WTC11 (cell line): ENCODE measurements around the gene COL4A1. TPM values are rescaled to one million over a fixed set of nuclear protein-coding genes. Genes with fewer than 3 reads are reported as not detected.

Experiments used
- ATAC-seq: fragments of 200-7000 bp; cut with Tn5 transposase; 2 replicates; pipeline ENCODE4 v1.10.0; 2021; ENCODE audit warnings: mild to moderate bottlenecking, moderate library complexity
- CTCF ChIA-PET: fragments of 300-600 bp; sonication (Branson Sonifier 250); formaldehyde crosslinking; loops from one replicate; lab custom pipeline; 2021; ENCODE audit warnings: antibody characterized with exemption; lab: Charles Lee
- POLR2A ChIA-PET: fragments of 350-600 bp; sonication (Branson Sonifier 250); formaldehyde crosslinking; loops from one replicate; lab custom pipeline; 2021; ENCODE audit warnings: antibody characterized with exemption; lab: Charles Lee
- DNase-seq: peaks from one replicate; pipeline ENCODE4 v3.0.0; 2021; ENCODE audit warnings: low spot score
- H3K27ac Mint-ChIP-seq: 2 replicates; pipeline ENCODE4 v1.8.0; 2021; ENCODE audit warnings: mixed read lengths
- H3K27me3 Mint-ChIP-seq: 2 replicates; pipeline ENCODE4 v1.8.0; 2021; ENCODE audit warnings: low read depth, mild to moderate bottlenecking, moderate library complexity, mixed read lengths
- H3K36me3 Mint-ChIP-seq: 2 replicates; pipeline ENCODE4 v1.8.0; 2021; ENCODE audit warnings: mixed read lengths
- H3K4me1 Mint-ChIP-seq: 2 replicates; pipeline ENCODE4 v1.8.0; 2022; ENCODE audit warnings: mixed read lengths
- H3K4me3 Mint-ChIP-seq: 2 replicates; pipeline ENCODE4 v1.8.0; 2021; ENCODE audit warnings: mild to moderate bottlenecking, moderate library complexity, mixed read lengths
- H3K9me3 Mint-ChIP-seq: 2 replicates; pipeline ENCODE4 v1.8.0; 2021; ENCODE audit warnings: mixed read lengths
- ATF2 ChIP-seq: sonication (generic); formaldehyde crosslinking; IDR thresholded peaks from 2 replicates; pipeline ENCODE4 v1.8.1; 2022; ENCODE audit warnings: low read depth, missing genetic modification reagents, borderline replicate concordance
- ATF6 ChIP-seq: sonication (generic); formaldehyde crosslinking; IDR thresholded peaks from 2 replicates; pipeline ENCODE4 v1.8.1; 2023; ENCODE audit warnings: mild to moderate bottlenecking, missing genetic modification reagents
- E2F1 ChIP-seq: sonication (generic); formaldehyde crosslinking; IDR thresholded peaks from 2 replicates; pipeline ENCODE4 v1.8.0; 2022; ENCODE audit warnings: mild to moderate bottlenecking, missing genetic modification reagents
- ERG ChIP-seq: fragments of 250-450 bp; sonication (Bioruptor Pico); IDR thresholded peaks from 2 replicates; pipeline ENCODE4 v1.8.0; 2021; ENCODE audit warnings: mild to moderate bottlenecking
- GRHL2 ChIP-seq: fragments of 250-450 bp; sonication (Bioruptor Pico); IDR thresholded peaks from 2 replicates; pipeline ENCODE4 v1.8.0; 2022; ENCODE audit warnings: mild to moderate bottlenecking, moderate library complexity; ENCODE audit not compliant: insufficient replicate concordance, severe bottlenecking
- HMGXB4 ChIP-seq: sonication (generic); formaldehyde crosslinking; IDR thresholded peaks from 2 replicates; pipeline ENCODE4 v1.8.1; 2023; ENCODE audit warnings: mild to moderate bottlenecking, moderate library complexity, missing genetic modification reagents
- IRF2 ChIP-seq: sonication (generic); formaldehyde crosslinking; IDR thresholded peaks from 2 replicates; pipeline ENCODE4 v1.8.0; 2022; ENCODE audit warnings: low read depth, missing genetic modification reagents, borderline replicate concordance
- KAT7 ChIP-seq: sonication (generic); formaldehyde crosslinking; IDR thresholded peaks from 2 replicates; pipeline ENCODE4 v1.8.1; 2023; ENCODE audit warnings: missing genetic modification reagents, mild to moderate bottlenecking, borderline replicate concordance
- MLX ChIP-seq: sonication (generic); formaldehyde crosslinking; IDR thresholded peaks from 2 replicates; pipeline ENCODE4 v1.8.1; 2023; ENCODE audit warnings: mild to moderate bottlenecking, missing genetic modification reagents, moderate library complexity
- NR3C1 ChIP-seq: sonication (generic); formaldehyde crosslinking; conservative IDR thresholded peaks from 2 replicates; pipeline ENCODE4 v1.8.1; 2023; ENCODE audit warnings: low read depth, mild to moderate bottlenecking, missing genetic modification reagents
- PRRX2 ChIP-seq: fragments of 250-450 bp; sonication (Bioruptor Pico); IDR thresholded peaks from 2 replicates; pipeline ENCODE4 v1.8.0; 2021; ENCODE audit warnings: mild to moderate bottlenecking
- RELA ChIP-seq: sonication (generic); formaldehyde crosslinking; IDR thresholded peaks from 2 replicates; pipeline ENCODE4 v1.8.1; 2022; ENCODE audit warnings: missing genetic modification reagents, mild to moderate bottlenecking, borderline replicate concordance
- RORB ChIP-seq: fragments of 250-450 bp; sonication (Bioruptor Pico); IDR thresholded peaks from 2 replicates; pipeline ENCODE4 v1.9.0; 2021; ENCODE audit warnings: mild to moderate bottlenecking
- SMAD3 ChIP-seq: sonication (generic); formaldehyde crosslinking; IDR thresholded peaks from 2 replicates; pipeline ENCODE4 v1.8.0; 2022; ENCODE audit warnings: missing genetic modification reagents, mild to moderate bottlenecking, borderline replicate concordance
- TEAD4 ChIP-seq: sonication (generic); formaldehyde crosslinking; IDR thresholded peaks from 2 replicates; pipeline ENCODE4 v1.8.0; 2022; ENCODE audit warnings: mild to moderate bottlenecking, missing genetic modification reagents
- TP53 ChIP-seq: sonication (generic); formaldehyde crosslinking; IDR thresholded peaks from 2 replicates; pipeline ENCODE4 v1.8.1; 2023; ENCODE audit warnings: mild to moderate bottlenecking, missing genetic modification reagents
- ZNF281 ChIP-seq: sonication (generic); formaldehyde crosslinking; IDR thresholded peaks from 2 replicates; pipeline ENCODE4 v1.8.0; 2023; ENCODE audit warnings: mild to moderate bottlenecking, missing genetic modification reagents
- ZNF396 ChIP-seq: fragments of 250-450 bp; sonication (Bioruptor Pico); IDR thresholded peaks from 2 replicates; pipeline ENCODE4 v1.8.0; 2021; ENCODE audit warnings: mild to moderate bottlenecking, moderate library complexity, borderline replicate concordance
- ZNF425 ChIP-seq: fragments of 250-450 bp; sonication (Bioruptor Pico); conservative IDR thresholded peaks from 2 replicates; pipeline ENCODE4 v1.9.0; 2021; ENCODE audit warnings: mild to moderate bottlenecking
- total RNA-seq: library from RNA; stranded (reverse); gene quantifications from 3 replicates; pipeline ENCODE4 v1.2.3, GENCODE V29; 2021

The COL4A1 gene
- total RNA-seq, 1 experiment from 2014 or later, result 89.6 TPM

- ATAC-seq (no peak), DNase-seq (no peak)
- ChIA-PET POLR2A (no interaction called here), CTCF (interaction anchor here (1.3 kb wide), 1 partner anchor 211 kb away, joined by 3 read pairs; no protein-coding TSS in a partner anchor)
- H3K27me3 Mint-ChIP-seq, result no peaks in the 10 kb centered on the region
- no peak overlapping the region for H3K4me3 Mint-ChIP-seq
- H3K4me1 Mint-ChIP-seq, result peaks cover 28% of the 10 kb centered on the region
- H3K36me3 Mint-ChIP-seq, result no peaks in the 10 kb centered on the region
- H3K9me3 Mint-ChIP-seq, result no peaks in the 10 kb centered on the region
- no peak overlapping the region for H3K27ac Mint-ChIP-seq
- TF ChIP-seq ZNF281 (CRISPR knock-in tag) (no peak), SMAD3 (no peak), ATF6 (CRISPR knock-in tag) (no peak), ERG (CRISPR knock-in tag) (no peak), IRF2 (no peak), HMGXB4 (no peak), TEAD4 (CRISPR knock-in tag) (no peak), TP53 (CRISPR knock-in tag) (no peak), E2F1 (CRISPR knock-in tag) (no peak), ATF2 (CRISPR knock-in tag) (no peak), ZNF425 (CRISPR knock-in tag) (no peak), NR3C1 (CRISPR knock-in tag) (no peak), PRRX2 (CRISPR knock-in tag) (no peak), GRHL2 (CRISPR knock-in tag) (no peak), ZNF396 (no peak), MLX (CRISPR knock-in tag) (no peak), KAT7 (no peak), RELA (CRISPR knock-in tag) (no peak), RORB (CRISPR knock-in tag) (no peak)
Measured at GRCh38 chr13:110245416-110245899, 61.5 kb downstream of the COL4A1 start.
